SU-DHL-6 (cell line): ENCODE measurements around the gene MALSU1.

ENCODE experiments used
- H2AFZ ChIP-seq: fragments of 200-600 bp; sonication (generic); 2 replicates; pipeline ENCODE4 v1.6.1; 2014; ENCODE audit warnings: low read depth, mild to moderate bottlenecking, moderate library complexity, mixed read lengths, antibody characterized with exemption, low read length; ENCODE audit not compliant: severe bottlenecking
- H3F3A ChIP-seq: fragments of 200-600 bp; shearing (Covaris generic); 2 replicates; pipeline ENCODE4 v1.6.0; 2016; ENCODE audit warnings: antibody characterized with exemption, mild to moderate bottlenecking; ENCODE audit not compliant: insufficient read depth
- H3K27ac ChIP-seq: fragments of 200-600 bp; sonication (generic); 2 replicates; pipeline ENCODE4 v1.5.1; 2016; ENCODE audit warnings: low read depth, mild to moderate bottlenecking, low read length, moderate library complexity, mixed read lengths
- H3K27me3 ChIP-seq: fragments of 200-600 bp; sonication (generic), shearing (Covaris generic); 2 replicates; pipeline ENCODE4 v1.6.0; 2014; ENCODE audit warnings: mild to moderate bottlenecking, low read length
- H3K36me3 ChIP-seq: fragments of 200-600 bp; sonication (generic); 2 replicates; pipeline ENCODE4 v1.6.1; 2014; ENCODE audit warnings: mild to moderate bottlenecking, low read length, mixed read lengths
- H3K4me2 ChIP-seq: fragments of 300-600, 200-600 bp; shearing (Covaris generic), sonication (generic); 2 replicates; pipeline ENCODE4 v1.6.0; 2014; ENCODE audit warnings: low read length, low read depth, mild to moderate bottlenecking; ENCODE audit not compliant: poor library complexity, severe bottlenecking
- H3K4me3 ChIP-seq: fragments of 200-600 bp; sonication (generic); 2 replicates; pipeline ENCODE4 v1.5.1; 2014; ENCODE audit warnings: antibody characterized with exemption, low read length, mild to moderate bottlenecking, mixed read lengths; ENCODE audit not compliant: insufficient read depth, poor library complexity, severe bottlenecking
- H3K79me2 ChIP-seq: fragments of 200-600 bp; sonication (generic); 2 replicates; pipeline ENCODE4 v1.6.1; 2014; ENCODE audit warnings: mild to moderate bottlenecking, low read length, moderate library complexity; ENCODE audit not compliant: insufficient read depth
- H3K9ac ChIP-seq: fragments of 200-600 bp; sonication (generic); 2 replicates; pipeline ENCODE4 v1.7.0; 2014; ENCODE audit warnings: mild to moderate bottlenecking, low read length
- H3K9me2 ChIP-seq: fragments of 200-600 bp; sonication (generic); replicated peaks from 2 replicates; pipeline ENCODE4 v1.6.1; 2014; ENCODE audit warnings: low read length; ENCODE audit not compliant: insufficient read depth
- H3K9me3 ChIP-seq: fragments of 200-600 bp; sonication (generic); 2 replicates; pipeline ENCODE4 v1.6.1; 2014; ENCODE audit warnings: low read length, mixed read lengths; ENCODE audit not compliant: insufficient read depth
- H4K20me1 ChIP-seq: fragments of 200-600 bp; sonication (generic); 2 replicates; pipeline ENCODE4 v1.6.1; 2014; ENCODE audit warnings: low read depth, mild to moderate bottlenecking, antibody characterized with exemption, low read length, moderate library complexity, mixed read lengths
- CTCF ChIP-seq: fragments of 200-600 bp; sonication (generic); IDR thresholded peaks from one replicate; pipeline ENCODE4 v1.5.1; 2017; ENCODE audit warnings: antibody characterized with exemption, mild to moderate bottlenecking, low read length, moderate library complexity; ENCODE audit not compliant: insufficient read depth, poor library complexity, severe bottlenecking
- EZH2phosphoT487 ChIP-seq: fragments of 200-600 bp; sonication (generic), shearing (Covaris generic); conservative IDR thresholded peaks from 2 replicates; pipeline ENCODE4 v1.6.1; 2018; ENCODE audit warnings: mild to moderate bottlenecking, antibody characterized with exemption, low read length, moderate library complexity, mixed read lengths

MALSU1 gene

GRCh38 chr7:23264916-23265458 is 34.2 kb upstream of the MALSU1 start:
- no peak overlapping the region for H3K4me2 ChIP-seq
- H2AFZ ChIP-seq, result peak overlapping the region; percentile 29
- TF ChIP-seq EZH2phosphoT487 (no peak), CTCF (no peak)
- no peaks in the 10 kb centered on the region for H3K27me3 ChIP-seq
- H3K4me3 ChIP-seq, result no peak overlapping the region
- no peaks in the 10 kb centered on the region for H4K20me1 ChIP-seq
- 0 out of 2 replicates have a peak, but pooled peaks cover 3% of the 10 kb centered on the region for H3F3A ChIP-seq
- no peaks in the 10 kb centered on the region for H3K36me3 ChIP-seq
- no peaks in the 10 kb centered on the region for H3K79me2 ChIP-seq
- H3K9ac ChIP-seq, result no peak overlapping the region
- no peak overlapping the region for H3K27ac ChIP-seq
- no peaks in the 10 kb centered on the region for H3K9me2 ChIP-seq
- H3K9me3 ChIP-seq, result no peaks in the 10 kb centered on the region

- Histone ChIP-seq H3K9ac (no peak overlapping the region), H3K79me2 (no peaks in the 10 kb centered on the region), H3F3A (0 out of 2 replicates have a peak, but pooled peaks cover 3% of the 10 kb centered on the region), H3K9me3 (no peaks in the 10 kb centered on the region), H3K27me3 (no peaks in the 10 kb centered on the region), H3K4me2 (no peak overlapping the region), H3K9me2 (no peaks in the 10 kb centered on the region), H3K4me3 (no peak overlapping the region), H4K20me1 (no peaks in the 10 kb centered on the region), H3K36me3 (no peaks in the 10 kb centered on the region), H3K27ac (no peak overlapping the region), H2AFZ (no peak overlapping the region)
- no peak for TF ChIP-seq EZH2phosphoT487
- TF ChIP-seq CTCF, result no peak
Observed at GRCh38 chr7:23266918-23267317, 32.2 kb upstream of the MALSU1 start.

- no peaks in the 10 kb centered on the region for H3K79me2 ChIP-seq
- no peak overlapping the region for H3K4me3 ChIP-seq
- 0 out of 2 replicates have a peak, but pooled peaks cover under 1% of the 10 kb centered on the region for H3F3A ChIP-seq
- H4K20me1 ChIP-seq, result no peaks in the 10 kb centered on the region
- no peaks in the 10 kb centered on the region for H3K36me3 ChIP-seq
- H3K9me3 ChIP-seq, result no peaks in the 10 kb centered on the region
- H3K9ac ChIP-seq, result no peak overlapping the region
- no peaks in the 10 kb centered on the region for H3K27me3 ChIP-seq
- H2AFZ ChIP-seq, result no peak overlapping the region
- H3K4me2 ChIP-seq, result no peak overlapping the region
- no peak for TF ChIP-seq EZH2phosphoT487
- TF ChIP-seq CTCF, result no peak
- H3K9me2 ChIP-seq, result no peaks in the 10 kb centered on the region
- no peak overlapping the region for H3K27ac ChIP-seq
Observed at GRCh38 chr7:23267357-23267756, 31.8 kb upstream of the MALSU1 start.
